ENCODE measurements around the gene AACS.

The AACS gene

GRCh38 chr12:125160281-125160955 is 95.2 kb downstream of the AACS start:
- no peak for TF ChIP-seq SUZ12 (IDR thresholded peaks at IDR 0.05)
- ChIA-PET CTCF (interaction anchor here (0.5 kb wide), 1 partner anchor 8 kb away, joined by 3 read pairs; no protein-coding TSS in a partner anchor), POLR2A (no interaction called here)
- DNase-seq (ENCODE audit: extremely low spot score), result no peak

GRCh38 chr12:125161712-125162022 is 96.4 kb downstream of the AACS start:
- no peak for TF ChIP-seq FOXM1 (IDR thresholded peaks at IDR 0.05; ENCODE audit: borderline replicate concordance)
- no peak for TF ChIP-seq ZNF384 (IDR thresholded peaks at IDR 0.05)
- no peak for TF ChIP-seq FOXA1 (IDR thresholded peaks at IDR 0.05)
- no peak for TF ChIP-seq LEF1 (IDR thresholded peaks at IDR 0.05; ENCODE audit: borderline replicate concordance)
- TF ChIP-seq TARDBP (IDR thresholded peaks at IDR 0.05), result no peak
- no peak for TF ChIP-seq HDGF (IDR thresholded peaks at IDR 0.05; ENCODE audit: borderline replicate concordance)
- no peak for TF ChIP-seq L3MBTL2 (conservative IDR thresholded peaks at IDR 0.05)
- TF ChIP-seq ARNT (IDR thresholded peaks at IDR 0.05), result no peak
- TF ChIP-seq CTBP1 (IDR thresholded peaks at IDR 0.05; ENCODE audit: borderline replicate concordance), result no peak
- no peak for TF ChIP-seq PKNOX1 (IDR thresholded peaks at IDR 0.05)
- TF ChIP-seq SP1 (IDR thresholded peaks at IDR 0.05), result no peak
- no peak for TF ChIP-seq NFRKB (IDR thresholded peaks at IDR 0.05)
- no peak for TF ChIP-seq SUZ12 (IDR thresholded peaks at IDR 0.05)
- TF ChIP-seq ELF4 (IDR thresholded peaks at IDR 0.05), result no peak
- DNase-seq (ENCODE audit: extremely low spot score), result no peak
- CTCF ChIA-PET, result interaction anchor here (0.6 kb wide), 1 partner anchor 633 kb away, joined by 3 read pairs; no protein-coding TSS in a partner anchor
- POLR2A ChIA-PET, result no interaction called here

GRCh38 chr12:125162489-125163028 is 97.3 kb downstream of the AACS start:
- DNase-seq (ENCODE audit: extremely low spot score), result no peak
- POLR2A ChIA-PET, result no interaction called here
- no peak for TF ChIP-seq FOXA1 (IDR thresholded peaks at IDR 0.05)
- TF ChIP-seq LEF1 (IDR thresholded peaks at IDR 0.05; ENCODE audit: borderline replicate concordance), result no peak
- TF ChIP-seq L3MBTL2 (conservative IDR thresholded peaks at IDR 0.05), result no peak
- TF ChIP-seq NFRKB (IDR thresholded peaks at IDR 0.05), result no peak
- TF ChIP-seq ELF4 (IDR thresholded peaks at IDR 0.05), result no peak
- CTCF ChIA-PET, result no interaction called here

- no peak for TF ChIP-seq ELF4 (IDR thresholded peaks at IDR 0.05)
- no peak for TF ChIP-seq FOXK2 (IDR thresholded peaks at IDR 0.05)
- TF ChIP-seq SUZ12 (IDR thresholded peaks at IDR 0.05), result no peak
- no peak for TF ChIP-seq ZNF384 (IDR thresholded peaks at IDR 0.05)
- TF ChIP-seq PKNOX1 (IDR thresholded peaks at IDR 0.05), result no peak
- DNase-seq (ENCODE audit: extremely low spot score), result no peak
- ChIA-PET CTCF (no interaction called here), POLR2A (no interaction called here)
These were observed 97.9 kb downstream of the AACS start for GRCh38 chr12:125163148-125163547.

- ChIA-PET POLR2A (no interaction called here), CTCF (no interaction called here)
- no peak for DNase-seq (ENCODE audit: extremely low spot score)
- TF ChIP-seq BHLHE40 (IDR thresholded peaks at IDR 0.05; ENCODE audit: borderline replicate concordance) (no peak), SP1 (IDR thresholded peaks at IDR 0.05) (no peak), HDGF (IDR thresholded peaks at IDR 0.05; ENCODE audit: borderline replicate concordance) (no peak), ARNT (IDR thresholded peaks at IDR 0.05) (no peak), ELF4 (IDR thresholded peaks at IDR 0.05) (no peak)
These were observed 99.3 kb downstream of the AACS start for GRCh38 chr12:125164541-125164940.

GRCh38 chr12:125166041-125166440 is 100.8 kb downstream of the AACS start:
- no peak for TF ChIP-seq FOXK2 (IDR thresholded peaks at IDR 0.05)
- no peak for TF ChIP-seq ARNT (IDR thresholded peaks at IDR 0.05)
- TF ChIP-seq ELF4 (IDR thresholded peaks at IDR 0.05), result no peak
- TF ChIP-seq NFRKB (IDR thresholded peaks at IDR 0.05), result no peak
- no peak for TF ChIP-seq BHLHE40 (IDR thresholded peaks at IDR 0.05; ENCODE audit: borderline replicate concordance)
- TF ChIP-seq FOXM1 (IDR thresholded peaks at IDR 0.05; ENCODE audit: borderline replicate concordance), result no peak
- no peak for TF ChIP-seq FOXA1 (IDR thresholded peaks at IDR 0.05)
- no peak for TF ChIP-seq PKNOX1 (IDR thresholded peaks at IDR 0.05)
- TF ChIP-seq SP1 (IDR thresholded peaks at IDR 0.05), result no peak
- no peak for TF ChIP-seq L3MBTL2 (conservative IDR thresholded peaks at IDR 0.05)
- no peak for TF ChIP-seq LEF1 (IDR thresholded peaks at IDR 0.05; ENCODE audit: borderline replicate concordance)
- TF ChIP-seq TARDBP (IDR thresholded peaks at IDR 0.05), result no peak
- TF ChIP-seq CTBP1 (IDR thresholded peaks at IDR 0.05; ENCODE audit: borderline replicate concordance), result no peak
- no peak for TF ChIP-seq ZNF384 (IDR thresholded peaks at IDR 0.05)
- no peak for TF ChIP-seq SUZ12 (IDR thresholded peaks at IDR 0.05)
- no peak for TF ChIP-seq HDGF (IDR thresholded peaks at IDR 0.05; ENCODE audit: borderline replicate concordance)
- DNase-seq (ENCODE audit: extremely low spot score), result no peak
- ChIA-PET POLR2A (no interaction called here), CTCF (no interaction called here)

- CTCF ChIA-PET, result no interaction called here
These were observed 102.4 kb downstream of the AACS start for GRCh38 chr12:125167658-125168057.

More at GRCh38 chr12:125167658-125168057, 102.4 kb downstream of the AACS start:
- DNase-seq (ENCODE audit: extremely low spot score), result no peak
- TF ChIP-seq FOXK2 (IDR thresholded peaks at IDR 0.05) (no peak), ARNT (IDR thresholded peaks at IDR 0.05) (no peak), ZNF384 (IDR thresholded peaks at IDR 0.05) (no peak), PKNOX1 (IDR thresholded peaks at IDR 0.05) (no peak), L3MBTL2 (conservative IDR thresholded peaks at IDR 0.05) (no peak), SUZ12 (IDR thresholded peaks at IDR 0.05) (no peak), SP1 (IDR thresholded peaks at IDR 0.05) (no peak), LEF1 (IDR thresholded peaks at IDR 0.05; ENCODE audit: borderline replicate concordance) (no peak), NFRKB (IDR thresholded peaks at IDR 0.05) (no peak), HDGF (IDR thresholded peaks at IDR 0.05; ENCODE audit: borderline replicate concordance) (no peak), CTBP1 (IDR thresholded peaks at IDR 0.05; ENCODE audit: borderline replicate concordance) (no peak), TARDBP (IDR thresholded peaks at IDR 0.05) (no peak)
- POLR2A ChIA-PET, result no interaction called here
